Nephron progenitor cell (in vitro differentiated cells): ENCODE results near the gene ADAMTSL5.

Source experiments
- DNase-seq: peaks from one replicate; pipeline ENCODE4 v3.0.0; 2021
- H3K27ac Mint-ChIP-seq: 2 replicates; pipeline ENCODE4 v1.8.0; 2021; ENCODE audit warnings: mild to moderate bottlenecking, moderate library complexity, mixed read lengths
- H3K27me3 Mint-ChIP-seq: 2 replicates; pipeline ENCODE4 v1.8.0; 2021; ENCODE audit warnings: mild to moderate bottlenecking, low read depth, mixed read lengths; ENCODE audit not compliant: poor library complexity
- H3K36me3 Mint-ChIP-seq: 2 replicates; pipeline ENCODE4 v1.8.0; 2021; ENCODE audit warnings: low read depth, mixed read lengths
- H3K4me1 Mint-ChIP-seq: 2 replicates; pipeline ENCODE4 v1.8.0; 2021; ENCODE audit warnings: mixed read lengths
- H3K4me3 Mint-ChIP-seq: 2 replicates; pipeline ENCODE4 v1.8.0; 2021; ENCODE audit warnings: mild to moderate bottlenecking, moderate library complexity, mixed read lengths
- H3K9me3 Mint-ChIP-seq: 2 replicates; pipeline ENCODE4 v1.8.0; 2021; ENCODE audit warnings: mild to moderate bottlenecking, moderate library complexity, mixed read lengths
- CTCF ChIP-seq: fragments of 200-600 bp; sonication (generic); IDR thresholded peaks from 2 replicates; pipeline ENCODE4 v1.5.0; 2021; ENCODE audit warnings: antibody characterized with exemption

Gene ADAMTSL5

GRCh38 chr19:1512671-1513498 lies at the start of gene ADAMTSL5:
ADAMTSL5 (minus strand) TSS chr19:1513019; CDS start chr19:1510943, 2,076 bp downstream.
- no peak for TF ChIP-seq CTCF
- peak within 1 kb of the TSS; percentile 44 for H3K4me3 Mint-ChIP-seq

GRCh38 chr19:1561236-1561842 lies 48.5 kb upstream of the ADAMTSL5 start:
- DNase-seq: no peak
- no peak for TF ChIP-seq CTCF
- Mint-ChIP-seq H3K9me3 (no peaks in the 10 kb centered on the region), H3K27me3 (no peaks in the 10 kb centered on the region), H3K4me1 (peaks cover 20% of the 10 kb centered on the region), H3K27ac (no peak overlapping the region), H3K4me3 (no peak overlapping the region), H3K36me3 (peaks cover 64% of the 10 kb centered on the region)

More at GRCh38 chr19:1512671-1513498, at the start of gene ADAMTSL5:
- peaks cover 8% of the 10 kb centered on the region for H3K9me3 Mint-ChIP-seq
- H3K4me1 Mint-ChIP-seq: peaks cover 13% of the 10 kb centered on the region
- no peak within 1 kb of the TSS for H3K27ac Mint-ChIP-seq
- DNase-seq: peak; percentile 51
- no peaks in the 10 kb centered on the region for H3K36me3 Mint-ChIP-seq
- H3K27me3 Mint-ChIP-seq: peaks cover 80% of the 10 kb centered on the region

- Mint-ChIP-seq H3K4me3 (no peak overlapping the region), H3K27me3 (no peaks in the 10 kb centered on the region), H3K36me3 (peaks cover 61% of the 10 kb centered on the region), H3K27ac (no peak overlapping the region), H3K4me1 (peaks cover 17% of the 10 kb centered on the region), H3K9me3 (no peaks in the 10 kb centered on the region)
- TF ChIP-seq CTCF: no peak
- no peak for DNase-seq
These were observed 47.6 kb upstream of the ADAMTSL5 start for GRCh38 chr19:1560286-1560882.

GRCh38 chr19:1558552-1558951 lies 45.7 kb upstream of the ADAMTSL5 start:
- Mint-ChIP-seq H3K4me3 (no peak overlapping the region), H3K27me3 (no peaks in the 10 kb centered on the region), H3K4me1 (peaks cover 13% of the 10 kb centered on the region), H3K36me3 (peaks cover 52% of the 10 kb centered on the region), H3K27ac (peak overlapping the region; percentile 86), H3K9me3 (no peaks in the 10 kb centered on the region)
- TF ChIP-seq CTCF: no peak
- no peak for DNase-seq

- Mint-ChIP-seq H3K4me1 (peaks cover 9% of the 10 kb centered on the region), H3K36me3 (peaks cover 39% of the 10 kb centered on the region), H3K27ac (no peak overlapping the region), H3K27me3 (no peaks in the 10 kb centered on the region), H3K4me3 (no peak overlapping the region), H3K9me3 (peaks cover 6% of the 10 kb centered on the region)
- DNase-seq: no peak
- TF ChIP-seq CTCF: no peak
These were observed 43.7 kb upstream of the ADAMTSL5 start for GRCh38 chr19:1556390-1557070.
